HEK293 (cell line): ENCODE data around the gene SREBF2.

Experiments used
- CTCF ChIP-seq: fragments of 450-650 bp; formaldehyde crosslinking; IDR thresholded peaks from 2 replicates; pipeline ENCODE4 v1.5.1; 2016; ENCODE audit warnings: missing biosample characterization, missing genetic modification characterization
- GLIS2 ChIP-seq: fragments of 450-650 bp; formaldehyde crosslinking; IDR thresholded peaks from 2 replicates; pipeline ENCODE4 v1.5.1; 2016; ENCODE audit warnings: missing biosample characterization, missing genetic modification characterization
- PRDM4 ChIP-seq: fragments of 450-650 bp; formaldehyde crosslinking; IDR thresholded peaks from 2 replicates; pipeline ENCODE4 v1.5.1; 2017; ENCODE audit warnings: missing biosample characterization, missing genetic modification characterization
- TCF7L2 ChIP-seq: IDR thresholded peaks from 2 replicates; pipeline ENCODE4 v1.6.1; 2011; ENCODE audit warnings: low read depth, mild to moderate bottlenecking, inconsistent platforms, low read length, moderate library complexity, borderline replicate concordance
- ZNF701 ChIP-seq: fragments of 450-650 bp; formaldehyde crosslinking; IDR thresholded peaks from 2 replicates; pipeline ENCODE4 v1.5.1; 2016; ENCODE audit warnings: missing biosample characterization, missing genetic modification characterization
- ZSCAN4 ChIP-seq: fragments of 450-650 bp; formaldehyde crosslinking; IDR thresholded peaks from 2 replicates; pipeline ENCODE4 v1.5.1; 2017; ENCODE audit warnings: missing biosample characterization, missing genetic modification characterization

- TF ChIP-seq ZNF701 (tag by site-specific recombination) (no peak), CTCF (tag by site-specific recombination) (no peak), PRDM4 (tag by site-specific recombination) (no peak), GLIS2 (tag by site-specific recombination) (no peak), TCF7L2 (no peak), ZSCAN4 (tag by site-specific recombination) (no peak)
Measured at GRCh38 chr22:41826430-41827383, 6.2 kb upstream of the SREBF2 start.
